ENCODE results near the gene EDC3. TPM values are rescaled to one million over a fixed set of nuclear protein-coding genes. Genes with fewer than 3 reads are reported as not detected.

EDC3 gene
- total RNA-seq, 1 donor from 2014 or later, result 30.5 TPM

DNA sequence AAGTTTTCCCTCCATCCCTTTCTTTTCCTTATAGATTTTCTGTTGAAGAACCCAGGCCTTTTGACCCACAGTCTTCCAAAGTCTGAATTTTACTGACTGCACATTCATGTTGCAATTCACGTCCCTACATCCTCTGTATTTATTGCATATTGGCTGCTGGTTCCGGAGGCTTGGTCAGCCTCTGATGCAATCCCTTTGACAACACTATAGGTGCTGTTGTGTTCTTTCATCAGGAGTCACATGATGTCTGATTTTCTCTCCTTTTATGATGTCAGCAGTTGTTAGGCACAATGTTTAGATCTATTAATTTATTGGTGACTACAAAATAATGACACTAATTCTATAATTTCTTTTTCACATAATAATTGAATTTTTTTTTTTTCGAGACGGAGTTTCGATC is 20.8 kb upstream of the EDC3 start:
- DNase-seq (no peak), ATAC-seq (no peak)
- intact Hi-C loops (cut with DNase I), result no loop called here
- no peak for TF ChIP-seq CTCF (IDR thresholded peaks at IDR 0.05)
- H3K4me1 ChIP-seq, result no peaks in the 10 kb centered on the region
- no peaks in the 10 kb centered on the region for H3K36me3 ChIP-seq
- no peaks in the 10 kb centered on the region for H3K9me3 ChIP-seq
- no peaks in the 10 kb centered on the region for H3K27me3 ChIP-seq (ENCODE audit: low read depth)
- no peak overlapping the region for H3K4me3 ChIP-seq
- H3K27ac ChIP-seq, result no peak overlapping the region

DNA sequence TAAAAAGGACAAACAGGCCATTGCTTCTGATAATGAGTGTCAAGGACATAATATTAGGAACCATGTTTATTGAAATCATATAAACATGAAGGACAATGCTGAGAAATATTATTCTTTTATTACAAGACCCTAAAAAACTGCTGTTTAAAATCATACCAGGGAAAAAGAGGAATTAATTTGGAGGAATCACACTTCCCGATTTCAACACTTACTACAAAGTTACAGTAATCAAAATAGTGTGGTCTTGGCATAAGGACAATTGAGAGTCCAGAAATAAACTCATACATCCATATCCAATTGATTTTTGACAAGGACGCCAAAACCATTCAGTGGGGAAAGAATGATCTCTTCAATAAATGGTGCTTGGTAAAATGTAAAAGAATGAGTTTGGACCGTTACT is 16.5 kb upstream of the EDC3 start:
- H3K27ac ChIP-seq, result no peak overlapping the region
- TF ChIP-seq CTCF (IDR thresholded peaks at IDR 0.05), result no peak
- no peaks in the 10 kb centered on the region for H3K4me1 ChIP-seq
- intact Hi-C loops (cut with DNase I), result no loop called here
- no peaks in the 10 kb centered on the region for H3K9me3 ChIP-seq
- H3K27me3 ChIP-seq (ENCODE audit: low read depth), result no peaks in the 10 kb centered on the region
- ATAC-seq, result no peak
- no peaks in the 10 kb centered on the region for H3K36me3 ChIP-seq
- no peak overlapping the region for H3K4me3 ChIP-seq
- no peak for DNase-seq

DNA sequence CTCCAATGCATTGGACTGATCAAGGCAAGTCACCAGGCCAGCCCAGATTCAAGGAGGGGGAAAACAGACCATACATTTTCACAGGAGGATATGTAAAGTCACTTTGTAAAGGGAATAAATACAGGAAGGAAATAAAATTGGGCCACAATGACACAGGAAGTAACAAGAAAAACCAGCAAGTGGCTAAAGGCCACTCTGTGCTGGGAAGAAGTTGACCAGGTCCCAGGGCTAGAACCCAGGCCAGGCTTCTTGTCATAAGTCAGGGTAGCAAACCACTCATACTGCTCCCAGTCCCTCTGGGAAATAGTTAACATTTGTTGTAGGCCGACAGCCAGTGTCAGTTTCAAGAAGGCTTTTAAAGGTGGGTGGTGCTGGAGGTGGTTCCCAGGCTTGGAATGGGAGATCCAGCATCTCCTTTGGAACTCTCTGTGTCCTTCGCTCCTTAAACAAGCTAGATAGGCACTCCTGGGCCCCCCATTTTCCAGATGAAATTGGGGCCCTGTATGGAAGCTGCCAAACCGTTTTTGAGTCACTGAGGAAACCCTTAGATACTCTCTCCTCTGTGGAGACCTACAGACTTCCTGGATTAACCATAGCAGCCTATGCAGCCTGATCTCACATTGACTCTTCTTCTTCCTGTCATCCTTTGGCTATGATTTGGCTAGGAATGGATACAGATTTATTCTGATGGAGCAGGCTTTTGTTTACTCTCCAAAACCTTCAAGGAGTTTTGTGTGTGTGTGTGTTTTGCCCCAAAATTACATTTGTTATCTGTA is 14.7 kb upstream of the EDC3 start:
- DNase-seq, result no peak
- H3K27me3 ChIP-seq (ENCODE audit: low read depth), result no peaks in the 10 kb centered on the region
- no peak for TF ChIP-seq CTCF (IDR thresholded peaks at IDR 0.05)
- ATAC-seq, result no peak
- H3K4me1 ChIP-seq, result no peaks in the 10 kb centered on the region
- intact Hi-C loops (cut with DNase I), result no loop called here
- no peaks in the 10 kb centered on the region for H3K36me3 ChIP-seq
- no peak overlapping the region for H3K4me3 ChIP-seq
- no peaks in the 10 kb centered on the region for H3K9me3 ChIP-seq
- peak overlapping the region; percentile 8 for H3K27ac ChIP-seq

GRCh38 chr15:74709892-74710291 is 14.1 kb upstream of the EDC3 start:
- Histone ChIP-seq H3K27me3 (ENCODE audit: low read depth) (no peaks in the 10 kb centered on the region), H3K36me3 (no peaks in the 10 kb centered on the region), H3K27ac (no peak overlapping the region), H3K4me3 (no peak overlapping the region), H3K9me3 (no peaks in the 10 kb centered on the region), H3K4me1 (no peaks in the 10 kb centered on the region)
- intact Hi-C loops (cut with DNase I), result no loop called here
- no peak for TF ChIP-seq CTCF (IDR thresholded peaks at IDR 0.05)
- DNase-seq (no peak), ATAC-seq (no peak)

DNA sequence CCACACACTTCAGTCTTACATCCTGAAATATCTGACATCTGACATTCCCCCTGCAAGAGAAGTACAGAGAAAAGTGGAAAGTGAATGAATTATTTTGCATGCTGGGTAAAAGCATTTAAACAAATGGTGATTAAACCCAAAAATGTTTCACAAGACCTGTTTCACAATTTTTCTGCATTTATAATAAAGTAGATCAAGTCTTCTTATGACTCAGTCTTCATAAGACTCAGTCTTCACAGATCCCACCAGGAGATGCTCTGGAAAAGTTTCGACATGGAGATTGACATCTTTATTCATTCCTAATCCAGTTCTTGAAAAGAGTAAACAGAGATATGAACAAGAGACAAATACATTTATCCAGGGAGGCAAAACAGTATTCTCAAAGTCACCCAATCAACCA is 13.2 kb upstream of the EDC3 start:
- ATAC-seq (no peak), DNase-seq (no peak)
- Histone ChIP-seq H3K36me3 (no peaks in the 10 kb centered on the region), H3K27ac (no peak overlapping the region), H3K9me3 (no peaks in the 10 kb centered on the region), H3K4me1 (no peaks in the 10 kb centered on the region), H3K4me3 (no peak overlapping the region), H3K27me3 (ENCODE audit: low read depth) (no peaks in the 10 kb centered on the region)
- intact Hi-C loops (cut with DNase I), result no loop called here
- no peak for TF ChIP-seq CTCF (IDR thresholded peaks at IDR 0.05)

All from lower lobe of right lung (tissue), 2 donors.